COLO668 (cell line): ENCODE results near the gene COL2A1.
A peak's percentile ranks its signal among the peaks of the same experiment; 100 is the strongest.

Experiments
- DNase-seq: peaks from one replicate; lab custom pipeline; 2025; ENCODE audit not compliant: unreplicated experiment; lab: John Stamatoyannopoulos, UW

COL2A1 gene

DNA sequence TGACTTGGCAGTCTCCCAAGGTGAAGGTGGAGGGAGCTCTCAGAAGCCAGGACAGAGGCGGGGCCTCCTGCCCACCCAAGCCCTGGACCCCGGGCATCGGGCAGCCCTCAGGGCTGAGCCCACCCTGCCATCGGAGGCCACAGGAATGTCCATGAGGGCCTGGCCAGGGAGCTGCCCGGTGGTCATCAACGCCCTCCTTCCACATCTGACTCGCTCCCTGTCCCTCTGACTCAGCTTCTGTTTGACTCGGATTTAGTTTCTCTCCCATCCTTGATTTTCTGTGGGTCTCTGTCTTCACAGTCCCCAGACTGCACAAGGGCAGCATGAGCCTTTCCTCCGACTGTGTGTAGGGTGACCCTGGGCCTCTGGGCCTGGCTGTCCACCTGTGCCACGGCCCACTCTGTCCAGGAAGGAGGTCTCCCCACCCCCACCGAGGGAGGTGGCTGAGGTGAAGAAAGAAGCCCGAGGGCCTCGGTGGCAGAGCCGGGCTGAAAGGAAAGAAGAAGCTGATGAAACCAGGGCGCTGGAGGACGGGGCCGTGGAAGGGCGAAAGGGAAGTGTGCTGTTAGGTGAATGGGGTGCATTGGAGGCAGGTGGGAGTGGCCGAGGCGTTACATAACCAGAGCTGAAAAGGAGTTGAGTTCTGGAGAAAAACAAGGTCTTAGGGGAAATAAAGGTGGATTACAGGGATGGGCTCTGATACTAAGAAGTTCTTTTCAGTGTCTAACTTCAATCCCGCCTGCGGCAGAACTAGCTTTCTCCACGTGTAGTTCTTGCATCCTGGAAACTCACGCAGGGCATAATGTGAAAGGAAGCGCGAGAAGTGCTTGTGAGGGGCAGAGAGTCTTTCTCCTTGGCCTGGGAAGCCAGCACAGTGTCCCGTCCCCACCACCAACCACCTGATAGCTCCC is 57.6 kb downstream of the COL2A1 start:
- no peak for DNase-seq

DNA sequence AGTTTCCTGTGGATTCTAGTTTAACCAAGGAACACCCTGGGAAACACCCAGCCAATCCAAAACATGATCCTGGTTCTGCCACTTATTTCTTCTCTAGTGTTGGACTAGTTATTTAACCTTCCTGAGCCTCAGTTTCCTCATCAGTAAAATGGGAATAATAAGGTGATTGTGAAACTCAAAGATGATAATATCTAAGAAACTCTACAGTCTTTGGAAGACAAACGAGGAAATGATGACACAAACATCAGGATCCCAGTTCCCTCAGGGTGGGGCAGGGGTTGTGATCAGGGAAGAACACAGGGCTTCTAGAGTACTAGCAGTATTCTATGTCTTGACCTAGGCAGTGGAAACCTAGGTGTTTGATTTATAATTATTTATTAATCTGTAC is 58.9 kb downstream of the COL2A1 start:
- no peak for DNase-seq

DNA sequence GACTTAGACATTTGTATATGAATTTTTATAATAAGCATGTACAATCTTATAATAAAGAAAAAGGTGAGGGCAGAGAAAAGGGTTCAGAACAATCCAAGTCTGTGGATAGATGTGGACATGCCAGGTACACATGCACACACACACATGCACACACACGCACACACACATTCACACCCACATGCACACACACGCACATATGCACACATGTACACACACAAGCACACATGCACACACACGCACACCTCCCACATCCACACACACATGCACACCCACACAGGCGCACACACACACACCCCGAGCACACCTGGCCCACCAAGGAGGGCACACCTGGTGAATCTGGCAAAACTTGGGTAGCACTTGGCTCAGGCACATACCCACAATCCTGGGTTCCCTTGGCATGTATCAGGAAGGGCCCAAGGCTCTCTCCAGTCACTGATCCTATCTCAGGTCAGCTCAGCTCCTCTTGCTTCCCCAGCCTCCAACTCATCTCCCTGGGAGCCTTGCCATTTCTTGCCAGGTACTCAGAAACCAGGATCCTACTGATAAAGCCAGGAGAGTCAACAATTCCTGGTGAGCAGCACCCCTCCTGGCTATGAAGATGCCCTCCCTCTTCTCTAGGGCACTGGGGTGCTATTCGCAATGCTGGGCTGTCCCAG is 59.5 kb downstream of the COL2A1 start:
- no peak for DNase-seq

DNA sequence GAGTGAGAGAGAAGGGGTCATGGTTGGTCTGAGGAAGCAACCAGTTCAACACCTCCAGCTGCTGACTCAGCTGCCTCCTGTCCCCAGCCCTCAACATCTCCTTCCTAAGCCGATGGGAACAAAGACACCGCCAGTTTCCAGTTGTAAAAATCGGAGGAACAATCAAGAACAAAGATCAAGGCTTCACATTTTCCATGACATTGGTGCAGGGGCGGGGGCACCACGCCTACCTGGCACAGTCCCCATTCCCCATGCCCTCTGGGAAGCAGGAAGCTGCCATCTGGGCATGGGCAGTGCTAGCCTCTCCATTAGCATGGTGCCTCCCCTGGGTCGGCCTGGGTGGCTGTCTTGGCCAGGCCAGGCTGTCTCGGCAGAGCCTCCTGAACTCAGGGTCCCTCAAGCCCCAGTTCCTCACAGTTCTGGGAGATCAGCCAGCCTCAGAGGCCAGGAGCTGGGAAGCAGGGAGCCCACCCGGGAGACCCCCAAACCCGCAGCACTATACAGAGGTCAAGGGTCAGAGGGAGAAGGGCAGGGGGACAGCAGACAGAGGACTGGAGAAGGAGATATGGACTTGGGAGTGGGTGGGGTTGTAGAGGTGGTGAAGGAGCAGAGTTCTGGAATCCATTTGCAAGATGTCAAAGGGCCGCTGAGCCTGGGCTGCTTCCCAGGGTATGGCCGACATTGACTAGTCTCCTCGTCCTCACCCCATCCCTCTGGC is 60.5 kb downstream of the COL2A1 start:
- no peak for DNase-seq

DNA sequence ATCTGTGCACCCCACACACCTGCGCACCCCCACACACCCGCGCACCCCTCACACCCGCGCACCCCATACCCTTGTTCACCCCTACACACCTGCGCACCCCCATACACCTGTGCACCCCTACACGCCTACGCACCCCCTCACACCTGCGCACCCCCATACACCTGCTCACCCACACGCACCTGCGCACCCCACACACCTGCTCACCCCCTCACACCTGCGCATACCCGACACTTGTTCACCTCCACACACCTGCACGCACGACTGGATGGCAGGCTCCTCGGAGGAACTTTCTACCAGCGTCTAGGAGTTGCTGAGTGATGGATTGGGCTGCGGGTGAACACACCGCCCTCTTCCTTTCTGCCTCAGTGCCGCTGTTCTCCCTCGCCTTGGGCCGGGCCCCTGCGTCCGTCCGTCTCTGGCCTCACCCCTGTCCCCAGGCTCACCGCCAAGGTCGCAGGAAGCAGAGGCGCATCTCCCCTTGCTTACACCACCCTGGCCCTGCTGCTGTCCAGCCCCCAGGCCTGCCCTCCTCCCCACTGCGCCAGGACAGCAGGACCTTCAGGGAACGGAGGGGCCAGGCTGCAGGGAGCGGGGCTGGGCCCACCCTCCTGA is 61.6 kb downstream of the COL2A1 start:
- no peak for DNase-seq

DNA sequence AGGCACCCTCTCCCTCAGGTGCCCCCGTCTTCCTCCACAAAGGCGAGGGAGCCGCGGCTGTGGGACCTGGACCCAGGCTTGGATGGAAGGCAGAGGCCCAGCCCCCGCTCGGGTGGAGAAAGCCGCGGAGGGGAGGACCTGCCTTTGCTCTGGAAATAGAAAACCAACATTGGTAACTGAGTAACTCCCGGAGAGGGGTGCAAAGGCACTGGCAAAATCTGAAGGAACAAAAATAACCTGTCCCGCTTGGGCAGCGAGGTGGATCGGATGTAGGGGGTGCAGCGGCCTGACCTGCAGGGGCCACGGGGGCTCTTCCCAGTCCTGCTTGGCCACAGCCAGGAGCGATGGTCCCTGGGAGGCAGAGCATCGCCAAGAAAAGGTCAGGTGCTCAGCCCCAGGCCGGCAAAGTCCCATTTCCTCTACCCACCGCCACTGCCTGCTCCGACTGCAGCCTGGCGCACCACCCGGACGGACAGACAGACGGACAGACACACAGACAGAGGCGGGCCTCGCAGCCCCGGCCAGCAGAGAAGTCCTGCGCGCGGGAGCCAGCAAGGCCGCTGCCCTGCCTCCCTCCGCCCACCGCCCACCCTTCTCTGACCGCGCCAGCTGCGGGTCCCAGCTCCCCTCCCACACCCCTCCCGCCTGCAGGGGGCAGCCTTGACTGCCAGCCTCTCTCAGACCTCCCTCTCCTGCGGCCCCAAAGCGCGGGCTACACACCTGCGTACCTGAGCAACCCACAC is 62.2 kb downstream of the COL2A1 start:
- peak; percentile 26 for DNase-seq

DNA sequence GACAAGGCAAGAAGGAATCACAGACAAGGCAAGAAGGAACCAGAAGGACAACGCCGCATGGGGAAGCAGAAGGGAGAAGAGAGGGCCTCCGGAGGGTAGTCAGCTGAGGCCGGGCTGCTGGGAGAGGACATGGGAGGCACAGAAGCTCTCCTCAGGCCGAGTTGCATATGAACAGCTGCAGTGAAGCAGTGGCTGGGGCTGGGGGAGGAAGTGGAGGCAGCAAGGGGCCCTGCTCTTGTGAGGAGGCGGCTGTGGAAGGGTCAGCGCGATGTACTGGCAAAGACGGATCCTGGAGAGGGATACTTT is 62.8 kb downstream of the COL2A1 start:
- no peak for DNase-seq

DNA sequence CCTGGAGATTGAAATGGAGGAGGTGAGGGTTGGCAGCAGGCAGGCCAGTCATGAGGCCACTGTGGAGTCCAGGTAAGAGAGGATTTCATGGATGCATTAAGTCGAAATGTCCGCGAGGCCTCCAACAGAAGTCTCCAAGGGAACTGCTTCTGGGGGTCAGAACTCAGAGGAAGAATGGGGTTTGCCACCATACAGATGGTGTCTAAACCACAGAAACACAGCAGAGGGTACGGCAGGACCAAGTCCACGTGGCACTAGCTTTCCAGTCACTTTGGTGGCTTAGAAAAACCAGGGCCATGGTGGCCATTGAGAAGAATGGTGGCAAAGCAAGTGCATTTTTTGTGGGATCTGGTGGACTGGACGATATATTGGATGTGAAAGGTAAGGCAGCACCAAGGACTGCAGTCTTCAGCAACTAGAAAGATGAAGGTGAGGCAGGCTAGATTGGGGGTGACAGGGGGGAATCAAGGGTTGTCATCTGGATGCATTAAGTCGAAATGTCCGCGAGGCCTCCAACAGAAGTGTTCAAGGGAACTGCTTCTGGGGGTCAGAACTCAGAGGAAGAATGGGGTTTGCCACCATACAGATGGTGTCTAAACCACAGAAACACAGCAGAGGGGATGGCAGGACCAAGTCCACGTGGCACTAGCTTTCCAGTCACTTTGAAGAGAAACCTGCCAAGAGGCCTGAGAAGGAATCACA is 63.4 kb downstream of the COL2A1 start:
- DNase-seq: no peak

DNA sequence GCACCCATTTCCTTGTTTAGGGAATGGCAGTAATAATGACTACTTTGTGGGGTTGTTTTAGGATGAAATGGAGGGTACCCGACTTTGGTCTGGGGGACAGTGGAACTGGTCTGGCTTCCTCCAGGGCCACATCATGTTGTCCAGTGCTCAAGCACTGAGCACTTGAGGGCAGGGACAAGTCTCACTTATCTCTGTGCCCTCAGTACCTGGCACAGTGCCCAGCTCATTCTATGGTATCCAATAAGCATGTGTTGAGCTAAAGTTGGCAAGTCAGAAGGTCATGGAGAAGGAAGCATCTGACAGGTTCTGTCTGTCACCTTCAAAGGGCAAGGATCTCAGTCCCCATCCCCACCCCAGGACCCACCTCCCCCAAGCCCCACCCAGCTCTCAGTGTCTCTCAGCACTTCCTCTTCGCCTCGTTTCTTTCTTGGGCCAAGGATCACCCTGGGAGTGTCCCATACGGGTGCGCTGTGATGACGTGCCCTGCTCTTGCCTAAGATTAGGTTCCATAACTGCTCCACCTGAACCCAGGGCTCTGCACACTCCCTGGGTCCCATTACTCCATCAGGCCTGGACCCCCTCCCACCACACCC is 65.2 kb downstream of the COL2A1 start:
- DNase-seq: peak; percentile 1

DNA sequence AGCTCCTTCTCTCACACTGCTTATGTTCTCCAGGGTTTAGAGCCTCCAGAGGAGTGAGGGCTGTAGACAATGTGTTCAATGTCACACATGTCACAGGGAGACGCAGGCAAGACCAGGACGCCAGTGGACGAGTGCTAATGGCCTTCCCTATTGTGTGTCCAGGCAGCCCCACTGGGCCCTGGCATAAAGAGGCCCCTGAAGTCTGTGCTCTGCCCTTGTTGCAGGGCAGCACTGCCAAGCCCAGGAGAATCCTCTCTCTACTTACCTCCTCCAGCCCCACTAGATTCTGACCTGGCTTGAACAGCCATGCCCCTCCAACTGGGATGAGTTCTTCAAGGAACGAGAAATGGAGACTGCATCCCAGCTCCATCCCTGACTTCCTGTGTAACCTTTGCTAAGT is 65.7 kb downstream of the COL2A1 start:
- DNase-seq: no peak

DNA sequence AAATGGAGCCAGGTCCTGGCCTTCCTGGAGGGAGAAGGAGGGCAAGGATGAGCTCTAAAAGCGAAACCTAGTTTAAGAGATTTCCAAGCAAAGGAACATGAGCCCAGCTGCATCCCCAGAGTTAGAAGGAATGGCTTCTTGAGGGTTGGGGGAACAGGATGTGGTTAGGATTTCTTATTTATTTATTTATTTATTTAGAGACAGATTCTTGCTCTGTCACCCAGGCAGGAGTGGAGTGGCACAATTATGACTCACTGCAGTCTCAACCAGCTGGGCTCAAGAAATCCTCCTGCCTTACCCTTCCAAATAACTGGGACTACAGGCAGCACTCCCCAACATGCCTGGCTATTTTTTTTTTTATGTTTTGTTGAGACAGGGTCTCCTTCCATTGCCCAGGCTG is 66.2 kb downstream of the COL2A1 start:
- DNase-seq: no peak

DNA sequence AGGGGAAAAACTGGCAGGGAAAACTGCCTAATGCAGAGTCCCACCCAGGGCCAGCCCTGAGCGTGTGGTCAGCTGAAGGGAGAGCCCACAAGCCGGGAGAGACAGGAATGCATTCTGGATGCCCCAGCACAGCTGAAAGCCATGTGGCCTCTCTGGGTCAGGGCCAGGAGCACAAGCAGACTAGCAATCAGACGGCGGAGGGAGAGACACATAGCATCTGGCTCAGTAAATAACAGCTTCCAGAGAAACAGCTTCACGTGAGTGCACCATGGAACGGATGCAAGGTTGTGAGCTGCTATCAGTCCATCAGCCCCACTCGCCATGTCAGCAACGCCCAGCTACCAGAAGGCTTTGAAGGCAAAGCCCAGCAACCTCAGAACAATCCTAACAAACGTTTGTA is 69.1 kb downstream of the COL2A1 start:
- no peak for DNase-seq

DNA sequence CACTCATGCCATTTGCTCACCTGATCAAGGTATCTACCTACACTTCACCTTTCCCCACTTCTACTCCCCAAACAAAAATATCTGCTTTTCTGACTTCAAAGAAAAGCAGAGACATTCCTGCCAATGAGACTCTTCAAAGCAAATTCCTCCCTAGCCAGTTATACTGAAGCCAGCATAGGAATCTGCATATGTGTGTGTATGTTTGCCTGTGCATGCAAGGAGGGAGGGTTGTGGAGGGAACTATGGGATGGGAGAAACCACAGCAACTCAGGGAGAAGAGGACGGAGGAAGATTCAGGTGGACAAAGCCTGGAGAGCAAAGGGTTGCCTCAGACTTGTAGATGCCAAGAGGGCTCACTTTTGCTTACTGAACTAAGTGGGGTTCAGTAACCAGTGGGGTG is 73.1 kb downstream of the COL2A1 start:
- no peak for DNase-seq

DNA sequence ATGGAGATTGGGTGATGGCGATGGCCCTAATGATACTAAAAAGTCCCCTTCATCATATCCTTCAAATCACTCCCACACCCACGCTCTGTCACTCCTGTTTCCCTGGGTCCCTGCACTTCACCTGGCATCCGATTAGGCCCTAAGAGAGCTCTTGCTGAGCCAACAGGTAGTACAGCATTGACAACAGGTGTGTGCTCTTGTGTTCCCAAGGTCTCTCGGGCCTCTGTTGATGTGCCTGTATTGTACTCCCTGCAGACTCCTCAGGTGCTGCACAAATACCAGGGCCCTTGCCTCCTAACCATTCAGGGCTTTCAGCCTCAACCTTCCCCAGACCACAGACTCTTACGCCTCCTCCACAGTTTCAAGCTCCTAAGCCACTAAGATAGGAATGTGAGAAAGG is 73.6 kb downstream of the COL2A1 start:
- DNase-seq: no peak

DNA sequence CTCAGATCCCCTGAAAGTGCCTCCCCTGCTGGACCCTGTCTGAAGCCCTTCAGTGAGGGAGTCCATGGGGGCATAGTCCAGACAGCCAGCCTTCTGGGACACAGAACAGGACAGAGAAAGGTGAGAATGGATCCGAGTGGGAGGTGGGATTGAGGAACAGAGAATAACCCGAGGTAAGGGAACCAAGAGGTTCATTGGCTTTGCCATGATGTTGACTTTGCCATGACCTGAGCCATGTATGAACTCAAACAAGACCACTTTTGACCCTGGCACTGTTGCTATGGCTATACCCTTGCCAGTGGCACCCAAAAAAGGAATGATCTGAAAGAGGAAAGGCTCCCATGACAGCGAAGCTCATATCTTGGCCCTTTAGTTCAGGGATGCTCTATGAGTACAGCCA is 76.9 kb downstream of the COL2A1 start:
- no peak for DNase-seq
